H1 (cell line): ENCODE measurements around the gene NKD2. TPM values are rescaled to one million over a fixed set of nuclear protein-coding genes. Genes with fewer than 3 reads are reported as not detected.

ENCODE experiments used
- CTCF ChIA-PET: fragments of 300-600 bp; sonication (Branson Sonifier 250); formaldehyde crosslinking; loops from one replicate; lab custom pipeline; 2021; ENCODE audit not compliant: partially characterized antibody; lab: Charles Lee
- POLR2A ChIA-PET: fragments of 300-600 bp; sonication (Branson Sonifier 250); formaldehyde crosslinking; loops from one replicate; lab custom pipeline; 2021; ENCODE audit warnings: inconsistent platforms; ENCODE audit not compliant: partially characterized antibody; lab: Charles Lee
- DNase-seq, 2 experiments: peaks; one replicate each; pipeline versions ENCODE4 v3.0.0 to v3.0.0-alpha.2; 2010 to 2022; ENCODE audit warnings: low spot score in 2 of 2, low read depth in 1 of 2, mixed read lengths in 1 of 2
- FAIRE-seq: peaks from 2 replicates; lab custom pipeline; 2011; peaks lifted over from hg19 to GRCh38; lab: Jason Lieb, UNC
- H2AFZ ChIP-seq: 2 replicates; pipeline ENCODE4 v1.8.1; 2012; ENCODE audit warnings: low read length, inconsistent platforms
- H2AK5ac ChIP-seq: 2 replicates; pipeline ENCODE4 v1.6.1; 2013; ENCODE audit warnings: low read depth, low read length
- H2BK120ac ChIP-seq: replicated peaks from 2 replicates; pipeline ENCODE3; 2013; ENCODE audit warnings: low read depth, low read length, inconsistent platforms
- H2BK12ac ChIP-seq: 2 replicates; pipeline ENCODE4 v1.6.1; 2013; ENCODE audit warnings: low read depth, low read length
- H2BK15ac ChIP-seq: 2 replicates; pipeline ENCODE4 v1.6.1; 2013; ENCODE audit warnings: low read length
- H2BK20ac ChIP-seq: 2 replicates; pipeline ENCODE4 v1.6.1; 2013; ENCODE audit warnings: low read length
- H2BK5ac ChIP-seq: 2 replicates; pipeline ENCODE4 v1.6.1; 2013; ENCODE audit warnings: low read depth, low read length
- H3K14ac ChIP-seq: 2 replicates; pipeline ENCODE4 v1.6.1; 2013; ENCODE audit warnings: inconsistent platforms; ENCODE audit not compliant: insufficient read length
- H3K18ac ChIP-seq: 2 replicates; pipeline ENCODE4 v1.6.1; 2013; ENCODE audit warnings: low read length; ENCODE audit errors: extremely low read depth
- H3K23ac ChIP-seq: 2 replicates; pipeline ENCODE4 v1.6.1; 2013; ENCODE audit warnings: inconsistent platforms; ENCODE audit not compliant: insufficient read length
- H3K23me2 ChIP-seq: 2 replicates; pipeline ENCODE4 v1.6.1; 2013; ENCODE audit warnings: low read depth, low read length
- H3K27ac ChIP-seq: 2 replicates; pipeline ENCODE4 v1.6.1; 2011; ENCODE audit warnings: low read depth, low read length, inconsistent platforms
- H3K27me3 ChIP-seq, 4 experiments: replicated peaks in 1 of 4; 1 replicate in 1 of 4; 2 replicates in 3 of 4; pipeline versions ENCODE4 v1.6.1 to v1.8.1; 2011 to 2013; ENCODE audit warnings: low read length in 3 of 4, mild to moderate bottlenecking in 3 of 4, inconsistent platforms in 2 of 4, mixed read lengths in 2 of 4, moderate library complexity in 1 of 4; ENCODE audit not compliant: control insufficient read depth in 3 of 4, insufficient read depth in 3 of 4; ENCODE audit errors: extremely low read depth in 1 of 4
- H3K36me3 ChIP-seq, 4 experiments: 2 replicates each; pipeline versions ENCODE4 v1.6.1 to v1.8.1; 2011 to 2013; ENCODE audit warnings: mild to moderate bottlenecking in 4 of 4, low read length in 3 of 4, moderate library complexity in 2 of 4, control low read depth in 1 of 4, inconsistent platforms in 1 of 4; ENCODE audit not compliant: insufficient read depth in 4 of 4, control insufficient read depth in 2 of 4
- H3K4ac ChIP-seq: replicated peaks from 2 replicates; pipeline ENCODE3; 2013; ENCODE audit warnings: low read length, low read depth, mixed read lengths, inconsistent platforms; ENCODE audit not compliant: insufficient read length
- H3K4me1 ChIP-seq, 4 experiments: replicated peaks in 1 of 4; 1 replicate in 1 of 4; 2 replicates in 3 of 4; pipeline versions ENCODE4 v1.6.1 to v1.8.1; 2011 to 2013; ENCODE audit warnings: low read length in 3 of 4, inconsistent platforms in 2 of 4, mixed read lengths in 1 of 4; ENCODE audit not compliant: insufficient read depth in 4 of 4, control insufficient read depth in 3 of 4
- H3K4me2 ChIP-seq, 2 experiments: 2 replicates each; pipeline versions ENCODE4 v1.6.1 to v1.8.1; 2011 to 2013; ENCODE audit warnings: low read depth in 2 of 2, low read length in 2 of 2, control low read depth in 1 of 2, inconsistent platforms in 1 of 2, mild to moderate bottlenecking in 1 of 2; ENCODE audit not compliant: insufficient read depth in 1 of 2
- H3K4me3 ChIP-seq, 4 experiments: fragments of 200-600, 300-600 bp in 1 of 4; sonication (generic), shearing (Covaris generic), sonication (Bioruptor Twin) in 1 of 4; 2 replicates each; pipeline versions ENCODE4 v1.5.1 to v1.8.1; 2011 to 2016; ENCODE audit warnings: low read length in 4 of 4, low read depth in 3 of 4, control low read depth in 2 of 4, inconsistent platforms in 2 of 4, mild to moderate bottlenecking in 2 of 4, mixed read lengths in 1 of 4, moderate library complexity in 1 of 4; ENCODE audit not compliant: insufficient read depth in 2 of 4; ENCODE audit errors: extremely low read depth in 1 of 4
- H3K56ac ChIP-seq: replicated peaks from 2 replicates; pipeline ENCODE3; 2013; ENCODE audit warnings: low read depth, mild to moderate bottlenecking, mixed read lengths, low read length, inconsistent platforms; ENCODE audit not compliant: insufficient read length
- H3K79me1 ChIP-seq: 2 replicates; pipeline ENCODE4 v1.6.1; 2013; ENCODE audit warnings: low read depth, low read length, control low read depth
- H3K79me2 ChIP-seq, 2 experiments: 2 replicates each; pipeline versions ENCODE4 v1.6.1 to v1.8.1; 2012 to 2013; ENCODE audit warnings: low read length in 2 of 2, mild to moderate bottlenecking in 2 of 2, inconsistent platforms in 1 of 2; ENCODE audit not compliant: insufficient read depth in 2 of 2, control insufficient read depth in 1 of 2
- H3K9ac ChIP-seq, 4 experiments: replicated peaks in 1 of 4; 1 replicate in 1 of 4; 2 replicates in 3 of 4; pipeline versions ENCODE4 v1.6.1 to v1.8.1; 2011 to 2013; ENCODE audit warnings: low read depth in 3 of 4, low read length in 3 of 4, control low read depth in 2 of 4, mild to moderate bottlenecking in 2 of 4, moderate library complexity in 2 of 4, inconsistent platforms in 1 of 4; ENCODE audit errors: extremely low read depth in 1 of 4
- H3K9me3 ChIP-seq, 2 experiments: 2 replicates each; pipeline versions ENCODE4 v1.6.1 to v1.8.1; 2012 to 2013; ENCODE audit warnings: mild to moderate bottlenecking in 2 of 2, moderate library complexity in 2 of 2, control low read depth in 1 of 2, inconsistent platforms in 1 of 2, low read depth in 1 of 2, low read length in 1 of 2, mixed read lengths in 1 of 2; ENCODE audit not compliant: insufficient read depth in 2 of 2
- H4K20me1 ChIP-seq, 2 experiments: replicated peaks in 1 of 2; 2 replicates each; pipeline versions ENCODE3 to v1.8.1; 2011 to 2013; ENCODE audit warnings: inconsistent platforms in 2 of 2, low read length in 2 of 2, mild to moderate bottlenecking in 1 of 2; ENCODE audit not compliant: insufficient read depth in 2 of 2, control insufficient read depth in 1 of 2
- H4K5ac ChIP-seq: 2 replicates; pipeline ENCODE4 v1.6.1; 2013; ENCODE audit warnings: low read length, low read depth, mixed read lengths, inconsistent platforms; ENCODE audit not compliant: insufficient read length
- H4K8ac ChIP-seq: 2 replicates; pipeline ENCODE4 v1.8.0; 2013; ENCODE audit warnings: mild to moderate bottlenecking, moderate library complexity, low read length, inconsistent platforms; ENCODE audit not compliant: insufficient read depth; ENCODE audit errors: extremely low read depth
- H4K91ac ChIP-seq: replicated peaks from 2 replicates; pipeline ENCODE3; 2013; ENCODE audit warnings: low read length, mixed read lengths, inconsistent platforms; ENCODE audit not compliant: insufficient read length
- RNF2 ChIP-seq: fragments of 200-900, 300-1000 bp; sonication (generic); IDR thresholded peaks from 2 replicates; pipeline ENCODE4 v1.7.1; 2016; ENCODE audit warnings: borderline replicate concordance, low read depth, mild to moderate bottlenecking, antibody characterized with exemption, low read length; ENCODE audit not compliant: poor library complexity, severe bottlenecking; ENCODE audit errors: missing control alignments
- SP4 ChIP-seq: IDR thresholded peaks from 2 replicates; pipeline ENCODE4 v1.6.1; 2012; ENCODE audit warnings: low read length, inconsistent platforms
- TAF1 ChIP-seq: IDR thresholded peaks from 2 replicates; pipeline ENCODE4 v1.6.1; 2011; ENCODE audit warnings: mild to moderate bottlenecking, low read depth, low read length
- WGBS, 2 experiments: shearing (Covaris generic) in 1 of 2; methylation state at CpG; one replicate each; pipeline versions ENCODE4 v1.1.6 to v1.1.7; 2013 to 2015; ENCODE audit warnings: low lambda C conversion rate in 2 of 2, mixed read lengths in 2 of 2, inconsistent platforms in 1 of 2, low coverage in 1 of 2, missing lambda C conversion rate in 1 of 2; ENCODE audit not compliant: insufficient replicate concordance in 2 of 2, insufficient coverage in 1 of 2, insufficient read length in 1 of 2; ENCODE audit errors: extremely low coverage in 1 of 2, missing lambda C conversion rate in 1 of 2; 5-methylcytosine and 5-hydroxymethylcytosine counted together
- polyA plus RNA-seq, 7 experiments: library from polyadenylated mRNA; depleted of rRNA in 3 of 7; stranded (reverse) in 5 of 7; unstranded in 2 of 7; fragments of >200 nt in 5 of 7; fragments of 200-250 nt in 2 of 7; gene quantifications; 1 replicate in 5 of 7; 2 replicates in 1 of 7; 4 replicates in 1 of 7; pipeline versions ENCODE4 v1.2.1 to v1.2.3, GENCODE V29; 2011 to 2013; ENCODE audit warnings: missing spikeins in 2 of 7, mixed read lengths in 2 of 7
- total RNA-seq: library from RNA; stranded (reverse); fragmentation: NEBNext Ultra II Directional; extraction: Animal tissue kit (Norgen Biotek cat#: 25700); gene quantifications from 2 replicates; pipeline ENCODE4 v1.2.1, GENCODE V29; 2021

NKD2 gene
- total and polyA plus RNA-seq, 2 of the 8 experiments (the other 6 are each of a cell fraction or from before 2014, with no cell fraction given): 5.5 to 7.9 TPM

DNA sequence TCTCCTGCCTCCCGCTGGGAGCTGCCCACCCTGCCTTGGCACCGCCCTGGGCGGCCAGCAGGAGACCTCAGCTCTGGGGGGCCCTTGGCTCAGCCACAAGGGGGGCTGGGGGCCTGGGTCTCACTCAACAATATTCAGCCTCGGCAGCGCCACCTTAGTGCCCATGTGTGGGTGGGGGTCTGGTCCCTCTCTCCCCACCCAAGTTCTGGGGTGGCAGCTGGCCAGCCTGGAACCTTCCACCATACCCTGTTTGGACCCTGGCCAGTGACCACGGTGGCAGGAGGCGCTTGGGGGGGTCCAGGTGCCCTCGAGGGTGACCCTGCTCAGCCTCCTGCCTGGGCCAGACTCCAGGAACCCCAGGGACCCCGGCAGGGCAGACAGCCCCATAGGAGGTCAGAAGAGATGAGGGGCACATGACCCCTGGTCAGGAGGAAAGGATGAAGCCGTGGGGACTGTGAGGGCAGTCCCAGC lies 22.2 kb downstream of the NKD2 start:
- ChIA-PET CTCF (interaction anchor here (0.9 to 3.5 kb wide), 6 partner anchors 12 to 143 kb away, joined by 3 to 16 read pairs (median 7); partner anchors contain the start of gene NKD2), POLR2A (no interaction called here)
- H4K5ac ChIP-seq: no peak overlapping the region
- H3K4ac ChIP-seq: no peak overlapping the region
- no peaks in the 10 kb centered on the region for H3K27me3 ChIP-seq
- no peak overlapping the region for H3K9ac ChIP-seq
- H3K9me3 ChIP-seq: no peaks in the 10 kb centered on the region
- no peak overlapping the region for H2BK5ac ChIP-seq
- no peak overlapping the region for H3K27ac ChIP-seq
- H2AFZ ChIP-seq: no peak overlapping the region
- no peak overlapping the region for H3K4me2 ChIP-seq
- H2AK5ac ChIP-seq: no peak overlapping the region
- no peak for FAIRE-seq
- H2BK120ac ChIP-seq: no peak overlapping the region
- H3K14ac ChIP-seq: no peak overlapping the region
- 82% methylated on average over 7 of the region's 10 CpGs; no CpG with 5 or more reads in 1 of the 2 experiments for WGBS, 2 experiments
- no peak overlapping the region for H2BK12ac ChIP-seq
- no peaks in the 10 kb centered on the region for H3K79me1 ChIP-seq
- H2BK15ac ChIP-seq: no peak overlapping the region
- H3K18ac ChIP-seq: no peak overlapping the region
- no peak overlapping the region for H3K56ac ChIP-seq
- no peak overlapping the region for H4K91ac ChIP-seq
- peaks cover 0 to 2% of the 10 kb centered on the region in 2 experiments for H4K20me1 ChIP-seq
- no peak overlapping the region for H2BK20ac ChIP-seq
- no peaks in the 10 kb centered on the region for H3K79me2 ChIP-seq
- H3K4me3 ChIP-seq: no peak overlapping the region
- peak overlapping the region; percentile 65; the same call in 1 of the 2 replicates for H4K8ac ChIP-seq
- no peaks in the 10 kb centered on the region for H3K36me3 ChIP-seq
- H3K23me2 ChIP-seq: peaks cover 1% of the 10 kb centered on the region; the same call in 1 of the 2 replicates
- no peak overlapping the region for H3K23ac ChIP-seq
- peaks cover 0 to 3% (median 1%) of the 10 kb centered on the region in 4 experiments; a peak in 3 of 7 replicates for H3K4me1 ChIP-seq
- DNase-seq: no peak
- TF ChIP-seq RNF2 (no peak), SP4 (no peak), TAF1 (no peak)
- TF ChIP-seq, all 59 proteins: peak for 0
